ENCODE measurements around the gene GLDC. TPM values are rescaled to one million over a fixed set of nuclear protein-coding genes. Genes with fewer than 3 reads are reported as not detected.

The GLDC gene
- total RNA-seq, 1 experiment from 2014 or later, result 0.82 TPM

GRCh38 chr9:6522263-6522662 lies 123.3 kb downstream of the GLDC start:
- DNase-seq, result no peak
- Histone ChIP-seq H3K9me3 (no peaks in the 10 kb centered on the region), H3K4me3 (no peak overlapping the region), H3K27me3 (no peaks in the 10 kb centered on the region), H3K36me3 (no peaks in the 10 kb centered on the region; the same call in 1 of the 2 replicates)

- Histone ChIP-seq H3K4me3 (no peak overlapping the region), H3K9me3 (no peaks in the 10 kb centered on the region), H3K36me3 (no peaks in the 10 kb centered on the region; the same call in 1 of the 2 replicates), H3K27me3 (no peaks in the 10 kb centered on the region)
- no peak for DNase-seq
Measured at GRCh38 chr9:6512085-6512657, 133.4 kb downstream of the GLDC start.

- Histone ChIP-seq H3K27me3 (no peaks in the 10 kb centered on the region), H3K36me3 (0 out of 2 replicates have a peak, but pooled peaks cover 2% of the 10 kb centered on the region), H3K9me3 (no peaks in the 10 kb centered on the region), H3K4me3 (no peak overlapping the region)
- DNase-seq, result no peak
Measured at GRCh38 chr9:6506571-6506970, 139.0 kb downstream of the GLDC start.

- no peaks in the 10 kb centered on the region for H3K9me3 ChIP-seq
- no peak overlapping the region for H3K4me3 ChIP-seq
- H3K27me3 ChIP-seq, result no peaks in the 10 kb centered on the region
- no peak for DNase-seq
- H3K36me3 ChIP-seq, result peaks cover 9% of the 10 kb centered on the region
Measured at GRCh38 chr9:6502399-6502798, 143.1 kb downstream of the GLDC start.

- Histone ChIP-seq H3K4me3 (no peak overlapping the region), H3K27me3 (no peaks in the 10 kb centered on the region), H3K9me3 (no peaks in the 10 kb centered on the region), H3K36me3 (peaks cover 9% of the 10 kb centered on the region)
- no peak for DNase-seq
Measured at GRCh38 chr9:6501526-6502210, 143.9 kb downstream of the GLDC start.

- no peak for DNase-seq
- no peaks in the 10 kb centered on the region for H3K27me3 ChIP-seq
- H3K4me3 ChIP-seq, result no peak overlapping the region
- peaks cover 9% of the 10 kb centered on the region for H3K36me3 ChIP-seq
- no peaks in the 10 kb centered on the region for H3K9me3 ChIP-seq
Measured at GRCh38 chr9:6498982-6499381, 146.5 kb downstream of the GLDC start.

- DNase-seq, result no peak
- no peaks in the 10 kb centered on the region for H3K9me3 ChIP-seq
- no peaks in the 10 kb centered on the region for H3K27me3 ChIP-seq
- H3K36me3 ChIP-seq, result peaks cover 2% of the 10 kb centered on the region
- H3K4me3 ChIP-seq, result no peak overlapping the region
Measured at GRCh38 chr9:6495466-6495865, 150.1 kb downstream of the GLDC start.

- Histone ChIP-seq H3K27me3 (no peaks in the 10 kb centered on the region), H3K4me3 (no peak overlapping the region), H3K36me3 (no peaks in the 10 kb centered on the region; the same call in 1 of the 2 replicates), H3K9me3 (no peaks in the 10 kb centered on the region)
- no peak for DNase-seq
Measured at GRCh38 chr9:6490863-6491262, 154.7 kb downstream of the GLDC start.

- no peaks in the 10 kb centered on the region for H3K9me3 ChIP-seq
- no peaks in the 10 kb centered on the region for H3K36me3 ChIP-seq
- no peaks in the 10 kb centered on the region for H3K27me3 ChIP-seq
- DNase-seq, result no peak
- no peak overlapping the region for H3K4me3 ChIP-seq
Measured at GRCh38 chr9:6489099-6489498, 156.4 kb downstream of the GLDC start.

GRCh38 chr9:6488395-6488794 lies 157.1 kb downstream of the GLDC start:
- H3K27me3 ChIP-seq, result no peaks in the 10 kb centered on the region
- no peak overlapping the region for H3K4me3 ChIP-seq
- H3K36me3 ChIP-seq, result no peaks in the 10 kb centered on the region
- DNase-seq, result no peak
- no peaks in the 10 kb centered on the region for H3K9me3 ChIP-seq

GRCh38 chr9:6484210-6484609 lies 161.3 kb downstream of the GLDC start:
- Histone ChIP-seq H3K4me3 (no peak overlapping the region), H3K36me3 (peaks cover 3% of the 10 kb centered on the region), H3K27me3 (no peaks in the 10 kb centered on the region), H3K9me3 (no peaks in the 10 kb centered on the region)
- no peak for DNase-seq

Other genes starting within 250 kb of the GLDC start
- 11.1 and 20.7 TPM in 2 replicates for gene UHRF2, start 232.5 kb downstream of the GLDC start, total RNA-seq (2014; rRNA removed; shearing (Covaris generic); ENCODE audit: low replicate concordance)
- 1.8 and 9.7 TPM in 2 replicates for gene KDM4C, start 112.2 kb upstream of the GLDC start, total RNA-seq (2014; rRNA removed; shearing (Covaris generic); ENCODE audit: low replicate concordance)

Data from MG63 (cell line).